ENCODE measurements around the gene CLEC4G.
"Not testable (repeated sequence)": the region's sequence is repeated elsewhere in the genome, so short reads cannot be mapped to it uniquely, and the experiment has no call there.

CLEC4G gene

DNA sequence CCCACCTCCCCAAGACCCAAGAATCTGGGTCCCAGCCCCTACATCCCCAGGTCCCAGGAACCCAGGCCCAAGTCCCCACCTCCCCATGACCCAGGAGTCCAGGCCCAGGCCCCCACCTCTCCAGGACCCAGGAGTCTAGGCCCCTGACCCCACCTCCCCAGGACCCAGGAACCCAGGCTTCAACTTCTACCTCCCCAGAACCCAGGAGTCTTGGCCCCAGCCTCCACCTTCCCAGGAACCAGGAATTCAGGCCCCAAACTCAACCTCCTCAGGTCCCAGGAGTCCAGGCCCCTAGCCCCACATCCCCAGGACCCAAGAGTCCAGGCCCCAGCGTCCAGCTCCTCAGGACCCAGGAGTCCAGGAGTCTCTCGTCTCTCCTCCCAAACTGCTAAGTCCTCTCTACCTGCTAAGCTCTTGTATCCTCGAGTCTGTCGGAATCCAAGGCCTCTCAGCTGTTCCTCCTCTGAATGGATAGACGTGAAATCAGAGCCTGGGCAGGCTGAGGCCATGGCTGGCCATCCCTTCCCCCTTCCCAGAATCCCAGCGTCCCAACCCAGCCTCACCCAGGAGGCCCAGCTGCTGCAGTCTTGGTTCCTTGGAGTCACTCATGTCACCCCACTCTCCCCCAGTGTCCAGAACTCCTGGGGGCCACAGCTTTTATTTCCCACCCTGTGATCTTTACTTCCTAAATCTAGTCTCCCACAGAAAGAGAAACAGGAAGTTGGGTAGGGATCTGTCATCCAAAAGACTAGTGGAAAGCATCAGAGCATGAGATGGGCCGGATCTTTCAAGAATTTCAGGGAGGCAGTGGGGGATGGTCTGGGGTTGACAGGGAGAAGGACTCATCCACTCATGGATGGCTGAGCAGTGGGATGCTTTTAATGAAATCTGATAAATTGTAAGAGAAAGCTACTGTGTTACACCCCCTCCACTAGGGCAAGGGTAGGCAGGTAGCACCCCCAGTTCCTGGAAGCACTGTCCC is 15.3 kb upstream of the CLEC4G start, which contains the start of gene CD209:
CD209 (minus strand) TSS at position 632 of the 982 bp plus-strand sequence; CDS start at position 609, 23 bp downstream.
- no peak for DNase-seq (ENCODE audit: low read depth)

DNA sequence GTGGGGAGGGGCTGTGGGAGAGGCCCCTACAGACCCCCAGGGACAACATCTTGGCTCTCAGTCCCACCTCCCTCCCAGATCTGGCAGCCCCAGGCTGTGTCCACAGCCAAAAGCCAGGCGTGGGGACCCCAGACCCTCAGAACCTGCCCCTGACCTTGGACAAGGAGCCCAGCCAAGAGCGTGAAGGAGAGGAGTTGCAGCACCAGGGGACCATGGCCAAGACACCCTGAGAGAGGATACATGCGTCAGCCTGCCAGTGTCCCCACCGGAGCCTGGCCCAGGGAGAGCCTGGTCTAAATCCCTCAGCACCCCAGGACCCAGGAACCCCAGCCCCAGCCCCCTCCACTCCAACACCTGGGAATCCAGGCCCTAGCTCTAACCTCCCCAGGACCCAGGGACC is 14.4 kb upstream of the CLEC4G start:
- not testable (repeated sequence) for DNase-seq (ENCODE audit: low read depth)

- DNase-seq (ENCODE audit: low read depth) = no peak
Measured at GRCh38 chr19:7744871-7745650, 13.2 kb upstream of the CLEC4G start.

DNA sequence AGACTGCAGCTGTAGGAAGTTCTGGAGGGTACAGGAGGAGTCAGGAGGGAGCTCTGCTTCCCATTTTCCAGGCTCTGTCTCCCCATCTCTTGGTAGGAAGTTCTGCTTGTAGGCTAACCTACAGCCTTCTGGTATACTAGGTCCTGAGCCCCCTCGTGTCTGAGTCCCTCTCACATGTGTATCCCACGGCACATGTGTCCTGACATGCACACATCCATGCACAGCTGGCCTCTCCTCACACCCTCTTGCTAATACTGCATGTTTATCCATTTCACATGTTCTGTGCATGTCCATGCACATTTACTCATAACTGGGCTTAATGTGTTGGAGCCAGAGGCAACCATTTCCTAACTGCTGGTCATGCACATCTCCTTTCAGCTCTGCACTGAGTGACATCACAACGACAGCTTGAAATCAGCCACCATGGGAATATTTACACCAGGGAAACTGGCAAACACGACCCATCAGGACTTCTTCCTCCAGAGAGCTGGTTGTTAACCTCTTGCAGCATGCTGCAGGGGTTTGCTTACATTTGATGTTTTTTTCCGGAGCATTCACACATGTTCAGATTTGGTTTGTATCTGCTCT is 12.4 kb upstream of the CLEC4G start:
- no peak for DNase-seq (ENCODE audit: low read depth)

- no peak for DNase-seq (ENCODE audit: low read depth)
Measured at GRCh38 chr19:7743425-7743841, 11.5 kb upstream of the CLEC4G start.

DNA sequence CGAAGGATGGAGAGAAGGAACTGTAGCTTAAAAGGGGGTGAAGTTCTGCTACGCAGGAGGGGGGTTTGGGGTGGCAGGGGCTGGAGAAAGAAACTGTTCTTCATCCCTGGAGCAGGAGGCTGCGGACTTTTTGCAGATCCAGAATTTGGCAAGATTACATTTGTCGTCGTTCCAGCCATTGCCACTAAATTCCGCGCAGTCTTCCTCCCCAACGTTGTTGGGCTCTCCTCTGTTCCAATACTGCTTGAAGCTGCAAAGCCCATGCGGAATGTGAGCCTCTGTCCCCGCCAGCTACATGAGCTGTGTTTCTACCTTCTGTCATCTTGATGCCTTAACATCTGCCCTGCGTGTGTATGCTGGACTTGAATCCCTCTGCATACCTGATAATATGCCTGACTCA is 11.1 kb upstream of the CLEC4G start:
- no peak for DNase-seq (ENCODE audit: low read depth)

GRCh38 chr19:7742575-7742974 is 10.7 kb upstream of the CLEC4G start:
- DNase-seq (ENCODE audit: low read depth) = no peak

- DNase-seq (ENCODE audit: low read depth) = no peak
Measured at GRCh38 chr19:7740682-7741054, 8.8 kb upstream of the CLEC4G start.

- DNase-seq (ENCODE audit: low read depth) = no peak
Measured at GRCh38 chr19:7739801-7740681, 8.1 kb upstream of the CLEC4G start.

- no peak for DNase-seq (ENCODE audit: low read depth)
Measured at GRCh38 chr19:7739211-7739755, 7.4 kb upstream of the CLEC4G start.

GRCh38 chr19:7738023-7738422 is 6.1 kb upstream of the CLEC4G start:
- no peak for DNase-seq (ENCODE audit: low read depth)

DNA sequence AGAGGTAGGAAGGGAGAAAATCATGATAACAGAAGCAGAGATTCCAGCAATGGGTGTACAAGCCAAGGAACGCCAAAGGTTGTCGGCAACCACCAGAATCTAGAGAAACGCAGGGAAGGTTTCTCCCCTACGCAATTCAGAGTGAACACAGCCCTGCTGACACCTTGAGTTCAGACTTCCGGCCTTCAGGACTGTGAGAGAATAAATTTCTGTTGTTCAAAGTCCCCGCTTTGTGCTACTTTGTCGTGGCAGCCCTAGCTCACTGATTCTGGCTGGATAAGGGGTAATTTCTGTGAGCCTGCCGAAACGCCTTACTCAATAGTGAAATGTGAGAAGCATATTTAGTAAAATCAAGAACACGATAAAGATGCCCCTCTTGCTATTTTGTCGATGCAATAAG is 5.3 kb upstream of the CLEC4G start:
- no peak for DNase-seq (ENCODE audit: low read depth)

DNA sequence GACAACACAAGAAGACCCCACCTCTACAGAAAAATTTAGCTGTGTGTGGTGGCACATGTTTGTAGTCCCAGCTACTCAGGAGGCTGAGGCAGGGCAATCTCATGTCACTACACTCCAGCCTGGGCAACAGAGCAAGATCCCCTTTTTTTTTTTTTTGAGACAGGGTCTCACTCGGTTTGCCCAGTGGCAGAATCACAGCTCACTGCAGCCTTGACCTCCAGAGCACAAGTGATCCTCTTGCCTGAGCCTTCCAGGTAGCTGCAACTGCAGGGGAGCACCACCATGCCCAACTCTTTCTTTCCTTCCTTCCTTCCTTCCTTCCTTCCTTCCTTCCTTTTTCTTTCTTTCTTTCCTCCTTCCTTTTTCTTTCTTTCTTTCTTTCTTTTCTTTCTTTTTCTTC is 4.2 kb upstream of the CLEC4G start:
- no peak for DNase-seq (ENCODE audit: low read depth)

GRCh38 chr19:7734220-7735203 is 2.6 kb upstream of the CLEC4G start:
- no peak for DNase-seq (ENCODE audit: low read depth)

- no peak for DNase-seq (ENCODE audit: low read depth)
Measured at GRCh38 chr19:7733376-7733775, 1.5 kb upstream of the CLEC4G start.

GRCh38 chr19:7731615-7732014 is 295 bp downstream of the CLEC4G start:
- no peak for DNase-seq (ENCODE audit: low read depth)

DNA sequence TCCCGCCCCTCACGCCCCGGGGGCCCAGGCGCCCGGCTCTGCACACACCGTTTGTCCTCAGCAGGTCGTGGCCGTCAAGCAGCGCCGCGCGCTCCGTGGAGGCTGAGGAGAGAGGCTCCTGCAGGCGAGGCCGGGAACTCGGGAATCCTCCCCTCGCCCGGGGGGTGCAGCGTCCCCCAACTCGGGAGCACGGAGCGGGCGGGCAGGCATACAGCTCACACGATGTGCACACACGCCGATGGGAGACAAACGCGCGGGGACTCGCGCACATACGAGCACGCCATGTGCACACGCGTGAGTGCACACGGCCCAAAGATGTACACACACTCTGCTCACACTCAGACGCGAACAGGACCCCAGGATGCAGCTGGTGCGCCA is 703 bp downstream of the CLEC4G start:
- DNase-seq (ENCODE audit: low read depth) = no peak

- DNase-seq (ENCODE audit: low read depth) = no peak
Measured at GRCh38 chr19:7730286-7731217, 1.4 kb downstream of the CLEC4G start.

DNA sequence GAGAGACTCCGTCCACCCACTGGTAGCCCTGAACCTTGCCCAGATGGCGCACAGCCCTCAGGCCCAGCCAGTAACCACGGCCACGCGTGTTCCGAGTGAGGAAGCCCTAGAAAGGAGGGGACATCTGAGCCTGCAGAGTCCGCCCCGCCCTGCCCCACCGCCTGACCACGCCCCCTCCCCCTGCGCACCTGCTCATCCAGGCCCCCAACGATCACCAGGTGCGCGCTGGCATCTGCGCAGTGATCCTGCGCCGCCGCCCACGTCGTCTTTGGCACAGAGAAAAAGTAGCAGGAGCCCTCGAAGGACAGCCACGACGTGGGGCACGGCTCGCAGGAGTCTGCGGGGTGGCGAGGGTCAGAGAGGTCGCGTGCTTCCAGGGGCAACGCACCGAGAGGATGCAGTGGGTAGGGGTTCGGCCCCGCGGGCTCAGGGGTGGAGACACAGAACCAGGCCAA is 2.1 kb downstream of the CLEC4G start:
- no peak for DNase-seq (ENCODE audit: low read depth)

All from CMK (cell line).